Suprapubic skin (tissue), 4 donors: ENCODE data around the gene DSEL. TPM values are rescaled to one million over a fixed set of nuclear protein-coding genes. Genes with fewer than 3 reads are reported as not detected.

Source experiments
- DNase-seq, 2 donors: peaks; one replicate each; pipeline ENCODE4 v3.0.0-alpha.2; 2019; ENCODE audit warnings: low spot score in 2 of 2
- H3K27ac ChIP-seq: fragments of 200-600 bp; sonication (generic); one replicate; pipeline ENCODE4 v1.5.1; 2019
- H3K27me3 ChIP-seq: fragments of 200-600 bp; sonication (generic); one replicate; pipeline ENCODE4 v1.5.1; 2019
- H3K36me3 ChIP-seq: fragments of 200-600 bp; sonication (generic); one replicate; pipeline ENCODE4 v1.5.1; 2019
- H3K4me1 ChIP-seq: fragments of 200-600 bp; sonication (generic); one replicate; pipeline ENCODE4 v1.5.1; 2019
- H3K4me3 ChIP-seq: fragments of 200-600 bp; sonication (generic); one replicate; pipeline ENCODE4 v1.5.1; 2019; ENCODE audit warnings: mild to moderate bottlenecking
- H3K9me3 ChIP-seq: fragments of 200-600 bp; sonication (generic); one replicate; pipeline ENCODE4 v1.5.1; 2019
- EP300 ChIP-seq: sonication (generic); formaldehyde crosslinking; IDR thresholded peaks from one replicate; pipeline ENCODE4 v1.6.1; 2017; ENCODE audit warnings: antibody characterized with exemption
- POLR2A ChIP-seq, 2 donors: fragments of 450-650 bp; IDR thresholded peaks; one replicate each; pipeline ENCODE4 v1.6.1; 2017; ENCODE audit warnings: antibody characterized with exemption in 2 of 2, mild to moderate bottlenecking in 2 of 2, moderate library complexity in 2 of 2
- POLR2AphosphoS5 ChIP-seq, 3 donors: sonication (generic); formaldehyde crosslinking; IDR thresholded peaks; one replicate each; pipeline ENCODE4 v1.6.1; 2017; ENCODE audit warnings: antibody characterized with exemption in 3 of 3
- WGBS: methylation state at CpG from one replicate; pipeline ENCODE4 v1.1.5; 2018; 5-methylcytosine and 5-hydroxymethylcytosine counted together
- total RNA-seq, 4 donors: library from RNA; depleted of rRNA; stranded (reverse); fragments of >200 nt; gene quantifications; one replicate each; pipeline ENCODE4 v1.1.0, GENCODE V29; 2016
- TF ChIP-seq, protein P1 (sequence below), 2 donors: fragments of 200-600 bp in 1 of 2; fragments of 450-650 bp in 1 of 2; sonication (generic) in 1 of 2; IDR thresholded peaks; one replicate each; pipeline ENCODE4 v1.5.1; 2016 to 2019; ENCODE audit warnings: antibody characterized with exemption in 2 of 2, mild to moderate bottlenecking in 1 of 2, moderate library complexity in 1 of 2

The DSEL gene
- total RNA-seq, 4 donors from 2014 or later, result 3.6 to 6.0 (median 4.4) TPM

DNA sequence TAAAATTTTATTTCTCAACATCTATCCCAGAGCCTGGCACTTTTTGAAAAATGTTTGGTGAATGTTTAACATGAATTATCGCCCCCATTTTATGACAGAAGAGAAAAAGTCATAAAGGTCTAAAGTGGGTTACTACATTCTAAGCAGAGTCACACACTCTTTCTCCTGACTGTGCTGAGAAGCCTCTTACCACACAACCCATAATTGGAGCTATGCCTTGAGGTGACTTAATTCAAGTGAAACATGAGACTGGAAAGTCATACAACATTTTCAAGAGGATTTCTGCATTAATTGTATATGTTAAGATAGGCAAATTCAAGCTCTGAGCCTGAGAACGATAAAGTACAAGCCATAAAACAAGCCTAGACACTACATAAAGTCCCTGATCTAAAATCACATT, 3.1 kb upstream of the DSEL start:
- WGBS, result 76% methylated on average over 2 of the region's 2 CpGs
- TF ChIP-seq, protein P1, sequence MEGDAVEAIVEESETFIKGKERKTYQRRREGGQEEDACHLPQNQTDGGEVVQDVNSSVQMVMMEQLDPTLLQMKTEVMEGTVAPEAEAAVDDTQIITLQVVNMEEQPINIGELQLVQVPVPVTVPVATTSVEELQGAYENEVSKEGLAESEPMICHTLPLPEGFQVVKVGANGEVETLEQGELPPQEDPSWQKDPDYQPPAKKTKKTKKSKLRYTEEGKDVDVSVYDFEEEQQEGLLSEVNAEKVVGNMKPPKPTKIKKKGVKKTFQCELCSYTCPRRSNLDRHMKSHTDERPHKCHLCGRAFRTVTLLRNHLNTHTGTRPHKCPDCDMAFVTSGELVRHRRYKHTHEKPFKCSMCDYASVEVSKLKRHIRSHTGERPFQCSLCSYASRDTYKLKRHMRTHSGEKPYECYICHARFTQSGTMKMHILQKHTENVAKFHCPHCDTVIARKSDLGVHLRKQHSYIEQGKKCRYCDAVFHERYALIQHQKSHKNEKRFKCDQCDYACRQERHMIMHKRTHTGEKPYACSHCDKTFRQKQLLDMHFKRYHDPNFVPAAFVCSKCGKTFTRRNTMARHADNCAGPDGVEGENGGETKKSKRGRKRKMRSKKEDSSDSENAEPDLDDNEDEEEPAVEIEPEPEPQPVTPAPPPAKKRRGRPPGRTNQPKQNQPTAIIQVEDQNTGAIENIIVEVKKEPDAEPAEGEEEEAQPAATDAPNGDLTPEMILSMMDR (IDR thresholded peaks at IDR 0.05), result no peak
- TF ChIP-seq EP300, result no peak

DNA sequence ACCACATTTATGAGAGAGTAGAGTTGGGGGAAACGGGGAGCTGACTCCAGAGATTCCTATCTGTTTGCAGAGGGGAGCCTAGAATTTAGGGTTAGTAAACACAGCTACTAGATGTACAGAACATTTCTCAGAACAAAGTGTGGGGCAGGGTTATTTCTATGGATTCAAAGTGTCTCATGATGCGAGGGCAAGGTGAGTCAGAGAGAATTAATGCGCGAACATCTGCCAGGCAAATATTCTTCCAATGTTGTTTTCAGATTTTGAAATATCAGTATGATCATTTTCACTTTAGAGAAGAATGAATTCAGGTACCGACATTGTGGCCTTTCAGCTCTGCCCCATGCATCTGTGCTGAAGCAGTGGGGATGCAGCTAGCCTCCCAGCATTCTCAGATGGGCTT, 2.0 kb upstream of the DSEL start:
- no peak for DNase-seq
- H3K4me3 ChIP-seq, result no peak overlapping the region
- WGBS, result 96% methylated on average over 5 of the region's 5 CpGs
- H3K27me3 ChIP-seq, result no peaks in the 10 kb centered on the region
- no peaks in the 10 kb centered on the region for H3K9me3 ChIP-seq
- H3K4me1 ChIP-seq, result peaks cover 21% of the 10 kb centered on the region
- no peaks in the 10 kb centered on the region for H3K36me3 ChIP-seq
- no peak overlapping the region for H3K27ac ChIP-seq
- no peak for TF ChIP-seq POLR2A (IDR thresholded peaks at IDR 0.05)
- TF ChIP-seq POLR2AphosphoS5 (IDR thresholded peaks at IDR 0.05), result no peak
- TF ChIP-seq EP300, result no peak
- TF ChIP-seq, protein P1 (IDR thresholded peaks at IDR 0.05), result no peak

More for the DNA sequence above, 3.1 kb upstream of the DSEL start:
- H3K4me3 ChIP-seq, result no peak overlapping the region
- H3K9me3 ChIP-seq, result no peaks in the 10 kb centered on the region
- no peaks in the 10 kb centered on the region for H3K36me3 ChIP-seq
- peak overlapping the region; percentile 49 for H3K27ac ChIP-seq
- H3K4me1 ChIP-seq, result peaks cover 21% of the 10 kb centered on the region
- H3K27me3 ChIP-seq, result no peaks in the 10 kb centered on the region
- DNase-seq, result no peak

DNA sequence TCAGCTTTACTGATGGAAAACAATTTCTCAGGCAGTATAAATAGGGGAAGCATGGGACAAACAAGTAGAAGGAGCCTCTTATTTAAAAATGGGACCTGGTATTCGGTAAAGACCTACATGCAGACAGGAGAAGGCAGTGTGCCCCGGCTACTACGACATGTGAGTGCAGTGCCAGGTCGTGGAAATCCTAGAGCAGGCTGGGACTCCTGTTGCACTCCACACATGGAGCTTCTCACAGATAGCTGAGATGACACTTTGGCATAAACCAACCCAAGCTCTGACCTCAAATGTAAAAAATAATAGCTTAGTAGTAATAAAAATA, 885 bp upstream of the DSEL start:
- peak overlapping the region; percentile 59 for H3K27ac ChIP-seq
- H3K27me3 ChIP-seq, result no peaks in the 10 kb centered on the region
- H3K4me3 ChIP-seq, result peak overlapping the region; percentile 84
- peaks cover 21% of the 10 kb centered on the region for H3K4me1 ChIP-seq
- 9% methylated on average over 4 of the region's 4 CpGs for WGBS
- no peaks in the 10 kb centered on the region for H3K9me3 ChIP-seq
- TF ChIP-seq, protein P1 (IDR thresholded peaks at IDR 0.05), result no peak
- TF ChIP-seq POLR2AphosphoS5 (IDR thresholded peaks at IDR 0.05) (no peak), EP300 (no peak), POLR2A (IDR thresholded peaks at IDR 0.05) (no peak)
- peak in 1 of 2 donors; percentile 66 for DNase-seq
- H3K36me3 ChIP-seq, result no peaks in the 10 kb centered on the region

DNA sequence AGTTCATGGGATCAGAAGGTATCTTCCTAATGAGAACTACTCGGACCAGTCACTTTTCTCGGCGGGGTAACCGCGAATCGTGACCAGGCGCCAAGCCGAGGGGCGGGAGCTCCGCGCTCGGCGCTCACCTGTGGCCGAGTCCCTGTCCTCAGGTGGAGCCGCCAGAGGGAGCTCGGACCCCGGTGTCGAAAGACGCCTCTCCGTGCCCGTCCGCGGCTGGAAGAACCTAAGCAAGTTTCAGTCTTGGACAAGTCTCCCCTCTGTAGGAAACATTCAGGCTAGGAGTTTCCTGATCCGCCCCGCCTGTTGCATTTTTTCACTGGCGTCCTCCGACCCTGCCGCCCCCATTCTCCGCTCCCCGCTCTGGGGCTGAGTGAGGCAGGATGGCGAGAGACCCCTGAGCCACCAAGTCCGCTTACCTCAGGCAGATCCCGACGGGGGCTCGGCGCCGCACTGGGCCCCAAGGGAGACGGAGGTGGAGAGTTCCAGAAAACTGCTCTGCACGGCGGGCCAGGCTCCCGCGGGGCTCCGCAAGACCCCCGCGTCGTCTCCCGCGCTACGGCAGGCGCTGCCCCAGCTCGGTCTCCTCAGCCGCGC, 480 bp downstream of the DSEL start:
- no peaks in the 10 kb centered on the region for H3K27me3 ChIP-seq
- no peaks in the 10 kb centered on the region for H3K36me3 ChIP-seq
- TF ChIP-seq, protein P1 (IDR thresholded peaks at IDR 0.05), result peak; percentile 23 to 55
- no peak for TF ChIP-seq POLR2A (IDR thresholded peaks at IDR 0.05)
- TF ChIP-seq EP300, result no peak
- peak overlapping the region; percentile 85 for H3K27ac ChIP-seq
- peaks cover 20% of the 10 kb centered on the region for H3K4me1 ChIP-seq
- H3K9me3 ChIP-seq, result no peaks in the 10 kb centered on the region
- H3K4me3 ChIP-seq, result peak overlapping the region; percentile 84
- DNase-seq, result peak; percentile 88 to 91
- WGBS, result under 1% methylated on average over 29 of the region's 53 CpGs

DNA sequence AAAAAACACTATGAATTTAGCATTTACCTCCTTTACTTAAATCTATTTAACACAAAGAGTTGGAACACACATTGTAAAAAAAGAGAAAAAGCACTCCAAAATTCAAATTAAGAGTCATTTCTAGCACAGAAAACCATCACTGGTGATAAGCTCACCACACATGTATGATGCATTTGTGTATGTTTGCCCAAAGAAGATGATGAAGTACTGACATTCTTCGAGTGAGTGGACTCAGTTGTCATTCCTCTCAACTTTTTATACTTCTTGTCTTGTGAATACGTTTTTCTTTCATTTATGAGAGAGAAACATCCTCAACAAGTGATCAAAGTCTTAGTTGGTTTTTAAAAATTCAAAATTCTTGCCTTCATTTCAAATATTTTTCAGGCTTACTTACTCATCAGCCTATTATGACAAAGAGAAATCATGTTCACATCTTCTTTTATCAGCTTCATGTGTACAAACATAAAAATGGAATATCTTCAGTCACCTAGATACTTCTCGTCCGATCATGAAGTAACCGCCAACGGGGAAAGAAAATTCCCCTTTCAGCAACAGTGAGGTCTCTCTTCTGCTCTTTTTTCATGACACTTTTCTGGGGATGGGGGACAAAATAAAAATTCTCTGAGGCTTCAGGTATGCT, 1.5 kb downstream of the DSEL start:
- Histone ChIP-seq H3K4me1 (peaks cover 13% of the 10 kb centered on the region), H3K27ac (no peak overlapping the region), H3K27me3 (no peaks in the 10 kb centered on the region), H3K36me3 (no peaks in the 10 kb centered on the region), H3K9me3 (no peaks in the 10 kb centered on the region), H3K4me3 (peak overlapping the region; percentile 84)
- WGBS, result 65% methylated on average over 6 of the region's 6 CpGs
- no peak for DNase-seq
- TF ChIP-seq, protein P1 (IDR thresholded peaks at IDR 0.05), result no peak
- TF ChIP-seq POLR2AphosphoS5 (IDR thresholded peaks at IDR 0.05), result no peak
- TF ChIP-seq POLR2A (IDR thresholded peaks at IDR 0.05), result no peak
- no peak for TF ChIP-seq EP300
